HepG2 (cell line): ENCODE measurements around the gene FIBP. TPM values are rescaled to one million over a fixed set of nuclear protein-coding genes. Genes with fewer than 3 reads are reported as not detected.

ENCODE experiments used
- AFF4 ChIP-seq: sonication (generic); formaldehyde crosslinking; IDR thresholded peaks from 2 replicates; pipeline ENCODE4 v1.4.0; 2020; ENCODE audit warnings: missing genetic modification reagents
- CTCF ChIP-seq: sonication (generic); formaldehyde crosslinking; IDR thresholded peaks from 2 replicates; pipeline ENCODE4 v1.5.0; 2020; ENCODE audit warnings: mild to moderate bottlenecking, missing genetic modification reagents, moderate library complexity
- DBP ChIP-seq: sonication (generic); formaldehyde crosslinking; IDR thresholded peaks from 2 replicates; pipeline ENCODE4 v1.4.0; 2020; ENCODE audit warnings: missing genetic modification reagents; ENCODE audit errors: not compliant biosample characterization
- MXD4 ChIP-seq: IDR thresholded peaks from 2 replicates; pipeline ENCODE4 v1.6.1; 2016; ENCODE audit warnings: mild to moderate bottlenecking, missing biosample characterization, missing genetic modification reagents
- MYPOP ChIP-seq: sonication (generic); formaldehyde crosslinking; IDR thresholded peaks from 2 replicates; pipeline ENCODE4 v1.8.1; 2023; ENCODE audit warnings: mild to moderate bottlenecking, moderate library complexity, missing genetic modification reagents
- NFIB ChIP-seq: sonication (generic); formaldehyde crosslinking; IDR thresholded peaks from 2 replicates; pipeline ENCODE4 v1.9.0; 2021; ENCODE audit warnings: missing genetic modification reagents, mild to moderate bottlenecking, borderline replicate concordance
- PHF21A ChIP-seq: sonication (generic); formaldehyde crosslinking; IDR thresholded peaks from 2 replicates; pipeline ENCODE4 v1.5.0; 2020; ENCODE audit warnings: mild to moderate bottlenecking, missing genetic modification reagents
- PHF8 ChIP-seq: sonication (generic); formaldehyde crosslinking; IDR thresholded peaks from 2 replicates; pipeline ENCODE4 v1.5.0; 2020; ENCODE audit warnings: missing genetic modification reagents
- TBX2 ChIP-seq: sonication (generic); formaldehyde crosslinking; IDR thresholded peaks from 2 replicates; pipeline ENCODE4 v1.5.0; 2020; ENCODE audit warnings: missing genetic modification reagents, mild to moderate bottlenecking, borderline replicate concordance
- TERF1 ChIP-seq: sonication (generic); formaldehyde crosslinking; IDR thresholded peaks from 2 replicates; pipeline ENCODE4 v1.8.0; 2022; ENCODE audit warnings: mild to moderate bottlenecking, missing genetic modification reagents, moderate library complexity
- TIGD3 ChIP-seq: sonication (generic); formaldehyde crosslinking; IDR thresholded peaks from 2 replicates; pipeline ENCODE4 v1.5.1; 2020; ENCODE audit warnings: mild to moderate bottlenecking, missing genetic modification reagents, borderline replicate concordance
- ZNF362 ChIP-seq: sonication (generic); formaldehyde crosslinking; IDR thresholded peaks from 2 replicates; pipeline ENCODE4 v1.4.0; 2020; ENCODE audit warnings: missing genetic modification reagents, mild to moderate bottlenecking, borderline replicate concordance
- ZNF572 ChIP-seq: sonication (generic); formaldehyde crosslinking; IDR thresholded peaks from 2 replicates; pipeline ENCODE4 v1.5.1; 2020; ENCODE audit warnings: mild to moderate bottlenecking, missing genetic modification reagents
- ZNF605 ChIP-seq: sonication (generic); formaldehyde crosslinking; IDR thresholded peaks from 2 replicates; pipeline ENCODE4 v1.8.0; 2022; ENCODE audit warnings: mild to moderate bottlenecking, missing genetic modification reagents
- ZNF607 ChIP-seq: sonication (generic); formaldehyde crosslinking; IDR thresholded peaks from 2 replicates; pipeline ENCODE4 v1.5.1; 2020; ENCODE audit warnings: missing genetic modification reagents, mild to moderate bottlenecking, borderline replicate concordance
- polyA plus RNA-seq, 8 experiments: library from polyadenylated mRNA; depleted of rRNA in 3 of 8; stranded (reverse) in 7 of 8; unstranded in 1 of 8; fragments of >200 nt; fragmentation: Illumina TruSeq in 4 of 8; extraction: Trizol in 4 of 8; gene quantifications; 2 replicates each; pipeline versions ENCODE4 v1.2.1 to v1.2.3, GENCODE V29; 2011 to 2016; ENCODE audit warnings: low read depth in 4 of 8, missing spikeins in 1 of 8, mixed read lengths in 1 of 8; ENCODE audit not compliant: insufficient read depth in 1 of 8
- total RNA-seq, 5 experiments: library from RNA; depleted of rRNA; stranded (reverse); fragments of >200 nt; fragmentation: Illumina TruSeq; extraction: Trizol; gene quantifications; 2 replicates each; pipeline ENCODE4 v1.2.3, GENCODE V29; 2016; ENCODE audit warnings: low read depth in 1 of 5

The FIBP gene
- total and polyA plus RNA-seq, 2 of the 13 experiments (the other 11 are each of a cell fraction or from before 2014, with no cell fraction given): 42.9 to 62.1 TPM

- no peak for TF ChIP-seq CTCF (CRISPR knock-in tag)
- no peak for TF ChIP-seq TIGD3 (CRISPR knock-in tag)
- 0 out of 2 replicates have a peak, but pooled peaks have one; percentile 15 for TF ChIP-seq MXD4 (CRISPR knock-in tag)
- TF ChIP-seq TERF1 (CRISPR knock-in tag): no peak
- no peak for TF ChIP-seq NFIB (CRISPR knock-in tag)
- TF ChIP-seq TBX2: no peak
- TF ChIP-seq PHF21A (CRISPR knock-in tag): no peak
- peak; percentile 8; the same call in 1 of the 2 replicates for TF ChIP-seq ZNF572 (CRISPR knock-in tag)
- TF ChIP-seq ZNF605: no peak
- TF ChIP-seq ZNF362 (CRISPR knock-in tag): no peak
- TF ChIP-seq MYPOP (CRISPR knock-in tag): peak; percentile 68; the same call in 1 of the 2 replicates
- TF ChIP-seq ZNF607 (CRISPR knock-in tag): peak; percentile 71
- no peak for TF ChIP-seq DBP (CRISPR knock-in tag)
- no peak for TF ChIP-seq AFF4 (CRISPR knock-in tag)
- TF ChIP-seq PHF8: peak; percentile 56; the same call in 1 of the 2 replicates
These were observed 30.2 kb upstream of the FIBP start, which contains the start of gene C11orf68 (continued) for GRCh38 chr11:65918211-65919140.
